HEK293 (cell line): ENCODE measurements around the gene ADI1.

Experiments used
- CTCF ChIA-PET: fragments of 350-600 bp; formaldehyde crosslinking; extraction: SDS; loops from one replicate; lab custom pipeline; 2021; ENCODE audit warnings: antibody characterized with exemption; lab: Yijun Ruan, JAX
- POLR2A ChIA-PET: fragments of 300-600 bp; formaldehyde crosslinking; extraction: SDS; loops from one replicate; lab custom pipeline; 2020; ENCODE audit warnings: antibody characterized with exemption, inconsistent platforms; lab: Yijun Ruan, JAX
- H3K27ac ChIP-seq: fragments of 200-500 bp; sonication (Bioruptor generic); 2 replicates; pipeline ENCODE4 v1.5.1; 2014; ENCODE audit warnings: low read depth, low read length, control low read depth, inconsistent platforms; ENCODE audit errors: extremely low read depth
- H3K36me3 ChIP-seq, 2 experiments: fragments of 200-500 bp in 1 of 2; sonication (Bioruptor generic) in 1 of 2; 1 replicate in 1 of 2; 2 replicates in 1 of 2; pipeline ENCODE4 v1.5.1; 2014 to 2017; ENCODE audit warnings: inconsistent platforms in 2 of 2, low read length in 2 of 2; ENCODE audit not compliant: control insufficient read depth in 2 of 2, insufficient read depth in 1 of 2
- H3K4me1 ChIP-seq: fragments of 200-500 bp; sonication (Bioruptor generic); 2 replicates; pipeline ENCODE4 v1.5.1; 2014; ENCODE audit warnings: mild to moderate bottlenecking, low read length, inconsistent platforms; ENCODE audit not compliant: control insufficient read depth, insufficient read depth
- H3K4me3 ChIP-seq: 2 replicates; pipeline ENCODE4 v1.5.1; 2011; ENCODE audit warnings: low read depth, mild to moderate bottlenecking, control low read depth, low read length, moderate library complexity
- H3K9me3 ChIP-seq: fragments of 200-500 bp; sonication (Bioruptor generic); 2 replicates; pipeline ENCODE4 v1.5.1; 2014; ENCODE audit warnings: low read depth, low read length, inconsistent platforms; ENCODE audit not compliant: control insufficient read depth, insufficient read depth
- CTCF ChIP-seq: fragments of 450-650 bp; formaldehyde crosslinking; IDR thresholded peaks from 2 replicates; pipeline ENCODE4 v1.5.1; 2016; ENCODE audit warnings: missing biosample characterization, missing genetic modification characterization
- FEZF1 ChIP-seq: fragments of 450-650 bp; formaldehyde crosslinking; IDR thresholded peaks from 2 replicates; pipeline ENCODE4 v1.5.1; 2016; ENCODE audit warnings: missing biosample characterization, missing genetic modification characterization
- GLI4 ChIP-seq: fragments of 450-650 bp; formaldehyde crosslinking; IDR thresholded peaks from 2 replicates; pipeline ENCODE4 v1.5.1; 2016; ENCODE audit warnings: missing biosample characterization, missing genetic modification characterization
- GLIS2 ChIP-seq: fragments of 450-650 bp; formaldehyde crosslinking; IDR thresholded peaks from 2 replicates; pipeline ENCODE4 v1.5.1; 2016; ENCODE audit warnings: missing biosample characterization, missing genetic modification characterization
- REPIN1 ChIP-seq: fragments of 450-650 bp; formaldehyde crosslinking; IDR thresholded peaks from 2 replicates; pipeline ENCODE4 v1.5.1; 2017; ENCODE audit warnings: missing biosample characterization, missing genetic modification characterization, low read depth
- SCRT1 ChIP-seq: fragments of 450-650 bp; formaldehyde crosslinking; IDR thresholded peaks from 2 replicates; pipeline ENCODE4 v1.5.1; 2016; ENCODE audit warnings: missing biosample characterization, missing genetic modification characterization, borderline replicate concordance
- ZNF214 ChIP-seq: fragments of 450-650 bp; formaldehyde crosslinking; IDR thresholded peaks from 2 replicates; pipeline ENCODE4 v1.5.1; 2017; ENCODE audit warnings: missing biosample characterization, mild to moderate bottlenecking, missing genetic modification characterization, borderline replicate concordance
- ZNF248 ChIP-seq: fragments of 450-650 bp; formaldehyde crosslinking; IDR thresholded peaks from 2 replicates; pipeline ENCODE4 v1.5.1; 2017; ENCODE audit warnings: missing biosample characterization, missing genetic modification characterization
- ZNF302 ChIP-seq: fragments of 450-650 bp; formaldehyde crosslinking; IDR thresholded peaks from 2 replicates; pipeline ENCODE4 v1.5.1; 2016; ENCODE audit warnings: missing biosample characterization, missing genetic modification characterization, low read depth
- ZNF398 ChIP-seq: fragments of 450-650 bp; formaldehyde crosslinking; IDR thresholded peaks from 2 replicates; pipeline ENCODE4 v1.5.1; 2017; ENCODE audit warnings: missing biosample characterization, missing genetic modification characterization
- ZNF423 ChIP-seq: fragments of 450-650 bp; formaldehyde crosslinking; IDR thresholded peaks from 2 replicates; pipeline ENCODE4 v1.5.1; 2016; ENCODE audit warnings: missing biosample characterization, missing genetic modification characterization
- ZNF521 ChIP-seq: fragments of 450-650 bp; formaldehyde crosslinking; IDR thresholded peaks from 2 replicates; pipeline ENCODE4 v1.5.1; 2017; ENCODE audit warnings: missing biosample characterization, mild to moderate bottlenecking, missing genetic modification characterization
- ZNF558 ChIP-seq: fragments of 450-650 bp; formaldehyde crosslinking; IDR thresholded peaks from 2 replicates; pipeline ENCODE4 v1.5.1; 2016; ENCODE audit warnings: missing biosample characterization, missing genetic modification characterization
- ZNF560 ChIP-seq: fragments of 450-650 bp; formaldehyde crosslinking; IDR thresholded peaks from 2 replicates; pipeline ENCODE4 v1.5.1; 2017; ENCODE audit warnings: missing biosample characterization, missing genetic modification characterization, borderline replicate concordance
- ZNF785 ChIP-seq: fragments of 450-650 bp; formaldehyde crosslinking; IDR thresholded peaks from 2 replicates; pipeline ENCODE4 v1.5.1; 2016; ENCODE audit warnings: missing biosample characterization, missing genetic modification characterization
- ZNF792 ChIP-seq: fragments of 450-650 bp; formaldehyde crosslinking; IDR thresholded peaks from 2 replicates; pipeline ENCODE4 v1.5.1; 2016; ENCODE audit warnings: missing biosample characterization, missing genetic modification characterization
- ZSCAN16 ChIP-seq: fragments of 450-650 bp; formaldehyde crosslinking; IDR thresholded peaks from 2 replicates; pipeline ENCODE4 v1.5.1; 2016; ENCODE audit warnings: missing biosample characterization, missing genetic modification characterization
- ZSCAN4 ChIP-seq: fragments of 450-650 bp; formaldehyde crosslinking; IDR thresholded peaks from 2 replicates; pipeline ENCODE4 v1.5.1; 2017; ENCODE audit warnings: missing biosample characterization, missing genetic modification characterization
- TF ChIP-seq, protein P1 (sequence below): fragments of 450-650 bp; formaldehyde crosslinking; IDR thresholded peaks from 2 replicates; pipeline ENCODE4 v1.5.1; 2017; ENCODE audit warnings: missing biosample characterization, missing genetic modification characterization
- TF ChIP-seq, protein P2 (sequence below): fragments of 450-650 bp; formaldehyde crosslinking; IDR thresholded peaks from 2 replicates; pipeline ENCODE4 v1.5.1; 2016; ENCODE audit warnings: missing biosample characterization, missing genetic modification characterization
- TF ChIP-seq, protein P3 (sequence below): fragments of 450-650 bp; formaldehyde crosslinking; IDR thresholded peaks from 2 replicates; pipeline ENCODE4 v1.5.1; 2016; ENCODE audit warnings: missing biosample characterization, missing genetic modification characterization
- TF ChIP-seq, protein P4 (sequence below): fragments of 450-650 bp; formaldehyde crosslinking; IDR thresholded peaks from 2 replicates; pipeline ENCODE4 v1.5.1; 2016; ENCODE audit warnings: missing biosample characterization, missing genetic modification characterization

ADI1 gene

DNA sequence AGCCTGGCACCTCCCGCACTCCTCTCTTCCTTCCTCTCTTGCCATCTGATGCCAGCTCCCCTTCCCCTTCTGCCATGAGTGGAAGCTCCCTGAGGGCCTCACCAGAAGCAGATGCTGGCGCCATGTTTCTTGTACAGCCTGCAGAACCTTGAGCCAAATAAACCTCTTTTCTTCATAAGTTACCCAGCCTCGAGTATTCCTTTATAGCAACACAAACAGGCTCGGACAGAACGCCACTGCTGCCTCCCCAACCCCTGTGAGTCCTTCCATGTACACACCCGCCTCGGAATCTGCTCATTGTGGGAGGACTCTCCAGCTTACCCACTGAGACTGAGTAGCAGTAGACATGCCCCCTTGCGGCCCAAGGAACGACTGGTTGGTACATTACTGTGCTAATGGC lies 47.5 kb upstream of the ADI1 start:
- H3K4me1 ChIP-seq = 0 out of 2 replicates have a peak, but pooled peaks cover 4% of the 10 kb centered on the region
- ChIA-PET CTCF (no interaction called here), POLR2A (no interaction called here)
- H3K9me3 ChIP-seq = no peaks in the 10 kb centered on the region
- H3K36me3 ChIP-seq = peaks cover 0 to 7% of the 10 kb centered on the region in 2 experiments; a peak in 1 of 3 replicates
- TF ChIP-seq ZNF214 = no peak
- TF ChIP-seq, protein P1, sequence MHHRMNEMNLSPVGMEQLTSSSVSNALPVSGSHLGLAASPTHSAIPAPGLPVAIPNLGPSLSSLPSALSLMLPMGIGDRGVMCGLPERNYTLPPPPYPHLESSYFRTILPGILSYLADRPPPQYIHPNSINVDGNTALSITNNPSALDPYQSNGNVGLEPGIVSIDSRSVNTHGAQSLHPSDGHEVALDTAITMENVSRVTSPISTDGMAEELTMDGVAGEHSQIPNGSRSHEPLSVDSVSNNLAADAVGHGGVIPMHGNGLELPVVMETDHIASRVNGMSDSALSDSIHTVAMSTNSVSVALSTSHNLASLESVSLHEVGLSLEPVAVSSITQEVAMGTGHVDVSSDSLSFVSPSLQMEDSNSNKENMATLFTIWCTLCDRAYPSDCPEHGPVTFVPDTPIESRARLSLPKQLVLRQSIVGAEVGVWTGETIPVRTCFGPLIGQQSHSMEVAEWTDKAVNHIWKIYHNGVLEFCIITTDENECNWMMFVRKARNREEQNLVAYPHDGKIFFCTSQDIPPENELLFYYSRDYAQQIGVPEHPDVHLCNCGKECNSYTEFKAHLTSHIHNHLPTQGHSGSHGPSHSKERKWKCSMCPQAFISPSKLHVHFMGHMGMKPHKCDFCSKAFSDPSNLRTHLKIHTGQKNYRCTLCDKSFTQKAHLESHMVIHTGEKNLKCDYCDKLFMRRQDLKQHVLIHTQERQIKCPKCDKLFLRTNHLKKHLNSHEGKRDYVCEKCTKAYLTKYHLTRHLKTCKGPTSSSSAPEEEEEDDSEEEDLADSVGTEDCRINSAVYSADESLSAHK (tag by site-specific recombination) = no peak
- TF ChIP-seq ZNF423 (tag by site-specific recombination) = no peak
- TF ChIP-seq ZNF248 (tag by site-specific recombination) = no peak
- no peak for TF ChIP-seq ZNF785 (tag by site-specific recombination)
- TF ChIP-seq REPIN1 (tag by site-specific recombination) = no peak
- TF ChIP-seq, protein P2, sequence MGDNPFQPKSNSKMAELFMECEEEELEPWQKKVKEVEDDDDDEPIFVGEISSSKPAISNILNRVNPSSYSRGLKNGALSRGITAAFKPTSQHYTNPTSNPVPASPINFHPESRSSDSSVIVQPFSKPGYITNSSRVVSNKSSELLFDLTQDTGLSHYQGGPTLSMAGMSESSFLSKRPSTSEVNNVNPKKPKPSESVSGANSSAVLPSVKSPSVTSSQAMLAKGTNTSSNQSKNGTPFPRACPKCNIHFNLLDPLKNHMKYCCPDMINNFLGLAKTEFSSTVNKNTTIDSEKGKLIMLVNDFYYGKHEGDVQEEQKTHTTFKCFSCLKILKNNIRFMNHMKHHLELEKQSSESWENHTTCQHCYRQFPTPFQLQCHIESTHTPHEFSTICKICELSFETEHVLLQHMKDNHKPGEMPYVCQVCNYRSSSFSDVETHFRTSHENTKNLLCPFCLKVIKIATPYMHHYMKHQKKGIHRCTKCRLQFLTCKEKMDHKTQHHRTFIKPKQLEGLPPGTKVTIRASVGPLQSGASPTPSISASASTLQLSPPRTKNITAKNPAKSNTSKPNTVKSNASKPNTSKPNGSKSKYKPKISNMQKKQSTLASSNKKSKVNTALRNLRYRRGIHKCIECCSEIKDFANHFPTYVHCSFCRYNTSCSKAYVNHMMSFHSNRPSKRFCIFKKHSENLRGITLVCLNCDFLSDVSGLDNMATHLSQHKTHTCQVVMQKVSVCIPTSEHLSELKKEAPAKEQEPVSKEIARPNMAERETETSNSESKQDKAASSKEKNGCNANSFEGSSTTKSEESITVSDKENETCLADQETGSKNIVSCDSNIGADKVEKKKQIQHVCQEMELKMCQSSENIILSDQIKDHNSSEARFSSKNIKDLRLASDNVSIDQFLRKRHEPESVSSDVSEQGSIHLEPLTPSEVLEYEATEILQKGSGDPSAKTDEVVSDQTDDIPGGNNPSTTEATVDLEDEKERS (tag by site-specific recombination) = no peak
- TF ChIP-seq ZNF560 (tag by site-specific recombination) = no peak
- TF ChIP-seq FEZF1 (tag by site-specific recombination) = no peak
- TF ChIP-seq ZNF558 (tag by site-specific recombination) = no peak
- no peak for TF ChIP-seq ZNF398 (tag by site-specific recombination)
- no peak for TF ChIP-seq GLI4 (tag by site-specific recombination)
- no peak for TF ChIP-seq SCRT1
- no peak for TF ChIP-seq ZNF521 (tag by site-specific recombination)
- no peak for TF ChIP-seq ZSCAN16
- no peak for TF ChIP-seq ZNF302 (tag by site-specific recombination)
- no peak overlapping the region for H3K27ac ChIP-seq
- H3K4me3 ChIP-seq = no peak overlapping the region

- ChIA-PET CTCF (no interaction called here), POLR2A (no interaction called here)
- no peak overlapping the region for H3K27ac ChIP-seq
- H3K9me3 ChIP-seq = no peaks in the 10 kb centered on the region
- no peaks in the 10 kb centered on the region for H3K4me1 ChIP-seq
- peaks cover 0 to 4% of the 10 kb centered on the region in 2 experiments; a peak in 1 of 3 replicates for H3K36me3 ChIP-seq
- no peak overlapping the region for H3K4me3 ChIP-seq
- TF ChIP-seq ZSCAN4 (tag by site-specific recombination) (no peak), CTCF (no peak), ZNF792 (no peak), GLIS2 (tag by site-specific recombination) (no peak)
- TF ChIP-seq, protein P3, sequence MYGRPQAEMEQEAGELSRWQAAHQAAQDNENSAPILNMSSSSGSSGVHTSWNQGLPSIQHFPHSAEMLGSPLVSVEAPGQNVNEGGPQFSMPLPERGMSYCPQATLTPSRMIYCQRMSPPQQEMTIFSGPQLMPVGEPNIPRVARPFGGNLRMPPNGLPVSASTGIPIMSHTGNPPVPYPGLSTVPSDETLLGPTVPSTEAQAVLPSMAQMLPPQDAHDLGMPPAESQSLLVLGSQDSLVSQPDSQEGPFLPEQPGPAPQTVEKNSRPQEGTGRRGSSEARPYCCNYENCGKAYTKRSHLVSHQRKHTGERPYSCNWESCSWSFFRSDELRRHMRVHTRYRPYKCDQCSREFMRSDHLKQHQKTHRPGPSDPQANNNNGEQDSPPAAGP (tag by site-specific recombination) = no peak
- TF ChIP-seq, protein P4, sequence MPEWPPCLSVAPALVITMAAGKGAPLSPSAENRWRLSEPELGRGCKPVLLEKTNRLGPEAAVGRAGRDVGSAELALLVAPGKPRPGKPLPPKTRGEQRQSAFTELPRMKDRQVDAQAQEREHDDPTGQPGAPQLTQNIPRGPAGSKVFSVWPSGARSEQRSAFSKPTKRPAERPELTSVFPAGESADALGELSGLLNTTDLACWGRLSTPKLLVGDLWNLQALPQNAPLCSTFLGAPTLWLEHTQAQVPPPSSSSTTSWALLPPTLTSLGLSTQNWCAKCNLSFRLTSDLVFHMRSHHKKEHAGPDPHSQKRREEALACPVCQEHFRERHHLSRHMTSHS (tag by site-specific recombination) = no peak
Observed at GRCh38 chr2:3565117-3565516, 45.8 kb upstream of the ADI1 start.
